T-helper 2 cell treated with Interferon-gamma antibody and Interleukin-4, amounts not matched to agents 5 μg/mL and 100 μg/mL, for 36 hours (primary cell): ENCODE measurements around the gene C1QTNF12.
A peak's percentile ranks its signal among the peaks of the same experiment; 100 is the strongest.

Experiments used
- DNase-seq: peaks from one replicate; pipeline ENCODE4 v3.0.0; 2021; ENCODE audit warnings: low spot score
- H3K27ac Mint-ChIP-seq: one replicate; pipeline ENCODE4 v1.8.0; 2021; ENCODE audit warnings: mild to moderate bottlenecking, mixed read lengths
- H3K27me3 Mint-ChIP-seq: one replicate; pipeline ENCODE4 v1.8.0; 2021; ENCODE audit warnings: low read depth, mixed read lengths
- H3K36me3 Mint-ChIP-seq: one replicate; pipeline ENCODE4 v1.8.0; 2021; ENCODE audit warnings: low read depth, mixed read lengths
- H3K4me1 Mint-ChIP-seq: one replicate; pipeline ENCODE4 v1.8.0; 2021; ENCODE audit warnings: low read depth, mixed read lengths
- H3K4me3 Mint-ChIP-seq: one replicate; pipeline ENCODE4 v1.8.0; 2022; ENCODE audit warnings: mild to moderate bottlenecking, moderate library complexity, mixed read lengths
- H3K9me3 Mint-ChIP-seq: one replicate; pipeline ENCODE4 v1.8.0; 2021; ENCODE audit warnings: mixed read lengths

The C1QTNF12 gene

GRCh38 chr1:1204998-1205768 is 41.3 kb downstream of the C1QTNF12 start:
- no peaks in the 10 kb centered on the region for H3K9me3 Mint-ChIP-seq
- no peaks in the 10 kb centered on the region for H3K36me3 Mint-ChIP-seq

GRCh38 chr1:1204425-1204920 is 42.0 kb downstream of the C1QTNF12 start:
- DNase-seq = no peak
- Mint-ChIP-seq H3K9me3 (no peaks in the 10 kb centered on the region), H3K4me1 (peaks cover 13% of the 10 kb centered on the region), H3K4me3 (no peak overlapping the region), H3K36me3 (no peaks in the 10 kb centered on the region), H3K27ac (no peak overlapping the region), H3K27me3 (no peaks in the 10 kb centered on the region)

More at GRCh38 chr1:1204998-1205768, 41.3 kb downstream of the C1QTNF12 start:
- no peaks in the 10 kb centered on the region for H3K27me3 Mint-ChIP-seq
- no peak overlapping the region for H3K27ac Mint-ChIP-seq
- H3K4me3 Mint-ChIP-seq = peak overlapping the region; percentile 55
- peaks cover 16% of the 10 kb centered on the region for H3K4me1 Mint-ChIP-seq
- DNase-seq = no peak

- H3K9me3 Mint-ChIP-seq = no peaks in the 10 kb centered on the region
- H3K4me1 Mint-ChIP-seq = peaks cover 10% of the 10 kb centered on the region
- no peak overlapping the region for H3K4me3 Mint-ChIP-seq
- no peak overlapping the region for H3K27ac Mint-ChIP-seq
- H3K36me3 Mint-ChIP-seq = no peaks in the 10 kb centered on the region
- H3K27me3 Mint-ChIP-seq = no peaks in the 10 kb centered on the region
- DNase-seq = no peak
Observed at GRCh38 chr1:1203561-1204424, 42.7 kb downstream of the C1QTNF12 start.

- H3K4me1 Mint-ChIP-seq = peaks cover 5% of the 10 kb centered on the region
- no peak for DNase-seq
- H3K27ac Mint-ChIP-seq = no peak overlapping the region
- no peak overlapping the region for H3K4me3 Mint-ChIP-seq
- no peaks in the 10 kb centered on the region for H3K27me3 Mint-ChIP-seq
- no peaks in the 10 kb centered on the region for H3K9me3 Mint-ChIP-seq
- no peaks in the 10 kb centered on the region for H3K36me3 Mint-ChIP-seq
Observed at GRCh38 chr1:1202831-1203560, 43.5 kb downstream of the C1QTNF12 start.

- peak; percentile 93 for DNase-seq
- H3K27ac Mint-ChIP-seq = peak overlapping the region; percentile 69
- H3K4me3 Mint-ChIP-seq = peak overlapping the region; percentile 36
- H3K4me1 Mint-ChIP-seq = peaks cover 3% of the 10 kb centered on the region
- H3K27me3 Mint-ChIP-seq = no peaks in the 10 kb centered on the region
- no peaks in the 10 kb centered on the region for H3K9me3 Mint-ChIP-seq
- H3K36me3 Mint-ChIP-seq = no peaks in the 10 kb centered on the region
Observed at GRCh38 chr1:1200876-1201810, 45.4 kb downstream of the C1QTNF12 start.

- peaks cover under 1% of the 10 kb centered on the region for H3K27me3 Mint-ChIP-seq
- DNase-seq = no peak
- peaks cover 3% of the 10 kb centered on the region for H3K4me1 Mint-ChIP-seq
- peak overlapping the region; percentile 36 for H3K4me3 Mint-ChIP-seq
- H3K9me3 Mint-ChIP-seq = peaks cover 2% of the 10 kb centered on the region
- peaks cover under 1% of the 10 kb centered on the region for H3K36me3 Mint-ChIP-seq
- peak overlapping the region; percentile 69 for H3K27ac Mint-ChIP-seq
Observed at GRCh38 chr1:1199961-1200875, 46.3 kb downstream of the C1QTNF12 start.

- Mint-ChIP-seq H3K27ac (peak overlapping the region; percentile 15), H3K4me3 (peak overlapping the region; percentile 36), H3K9me3 (peaks cover 11% of the 10 kb centered on the region), H3K27me3 (peaks cover 9% of the 10 kb centered on the region), H3K36me3 (peaks cover 2% of the 10 kb centered on the region), H3K4me1 (peaks cover 3% of the 10 kb centered on the region)
- no peak for DNase-seq
Observed at GRCh38 chr1:1199141-1199960, 47.2 kb downstream of the C1QTNF12 start.

GRCh38 chr1:1198423-1199140 is 47.9 kb downstream of the C1QTNF12 start:
- Mint-ChIP-seq H3K4me3 (no peak overlapping the region), H3K9me3 (peaks cover 14% of the 10 kb centered on the region), H3K27me3 (peaks cover 9% of the 10 kb centered on the region), H3K27ac (no peak overlapping the region), H3K4me1 (peaks cover 3% of the 10 kb centered on the region), H3K36me3 (peaks cover 2% of the 10 kb centered on the region)
- no peak for DNase-seq

- Mint-ChIP-seq H3K27me3 (peaks cover 9% of the 10 kb centered on the region), H3K4me3 (no peak overlapping the region), H3K36me3 (peaks cover 2% of the 10 kb centered on the region), H3K27ac (no peak overlapping the region), H3K9me3 (peaks cover 14% of the 10 kb centered on the region), H3K4me1 (peaks cover 3% of the 10 kb centered on the region)
- no peak for DNase-seq
Observed at GRCh38 chr1:1197551-1198422, 48.7 kb downstream of the C1QTNF12 start.

- no peak overlapping the region for H3K27ac Mint-ChIP-seq
- DNase-seq = no peak
- H3K36me3 Mint-ChIP-seq = peaks cover 2% of the 10 kb centered on the region
- peaks cover 15% of the 10 kb centered on the region for H3K9me3 Mint-ChIP-seq
- H3K27me3 Mint-ChIP-seq = peaks cover 9% of the 10 kb centered on the region
- peaks cover 3% of the 10 kb centered on the region for H3K4me1 Mint-ChIP-seq
- H3K4me3 Mint-ChIP-seq = no peak overlapping the region
Observed at GRCh38 chr1:1197188-1197500, 49.4 kb downstream of the C1QTNF12 start.
